GOT3 (cell line): ENCODE measurements around the gene CABLES2.
"Not testable (repeated sequence)": the region's sequence is repeated elsewhere in the genome, so short reads cannot be mapped to it uniquely, and the experiment has no call there.

Experiments used
- DNase-seq: peaks from one replicate; lab custom pipeline; 2025; ENCODE audit warnings: mixed read lengths; lab: John Stamatoyannopoulos, UW

Gene CABLES2

DNA sequence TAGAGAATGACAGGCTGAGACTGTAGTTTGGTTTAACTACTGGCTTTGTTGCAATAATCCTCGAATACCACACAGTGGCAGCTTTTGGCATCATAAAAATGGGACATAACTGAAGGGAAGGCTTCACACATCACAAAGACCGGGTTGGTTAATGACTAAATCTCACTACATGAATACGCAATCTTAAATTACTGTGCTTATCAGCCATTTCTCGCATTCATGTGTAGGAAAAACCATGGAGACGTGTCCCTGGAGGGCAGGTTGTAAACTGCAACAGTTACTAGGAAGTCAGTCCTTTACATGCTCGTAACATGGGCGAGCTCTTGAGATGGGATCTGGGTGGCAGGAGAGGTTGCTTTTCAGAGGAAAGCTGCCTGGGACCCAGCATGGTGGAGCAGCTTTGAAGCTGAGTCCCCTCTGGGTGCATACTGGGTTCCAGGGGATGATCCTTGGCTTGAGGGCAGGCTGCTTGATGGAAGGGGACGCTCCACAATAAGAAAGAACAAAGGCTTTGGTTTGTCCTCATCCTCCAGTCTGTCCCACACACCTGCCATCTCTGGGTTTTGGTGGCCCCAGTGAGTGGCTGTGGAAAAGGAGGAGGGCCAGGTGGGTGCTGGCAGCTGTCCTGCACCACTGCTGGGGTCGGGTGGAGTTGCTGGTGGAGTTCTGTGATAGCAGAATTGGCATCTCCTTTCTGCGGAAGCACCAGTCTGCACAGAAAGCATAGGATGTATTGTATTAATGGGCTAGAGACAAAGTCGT, 18.1 kb downstream of the CABLES2 start:
- DNase-seq = no peak

GRCh38 chr20:62387933-62388635, 19.0 kb downstream of the CABLES2 start:
- no peak for DNase-seq

- DNase-seq = no peak
Measured at GRCh38 chr20:62387219-62387913, 19.7 kb downstream of the CABLES2 start.

GRCh38 chr20:62386383-62387218, 20.5 kb downstream of the CABLES2 start, which contains the start of gene RPS21:
Gene RPS21, plus strand, starts transcription at chr20:62387103. Its CDS starts 236 bp downstream, at chr20:62387339.
- DNase-seq = peak; percentile 70

DNA sequence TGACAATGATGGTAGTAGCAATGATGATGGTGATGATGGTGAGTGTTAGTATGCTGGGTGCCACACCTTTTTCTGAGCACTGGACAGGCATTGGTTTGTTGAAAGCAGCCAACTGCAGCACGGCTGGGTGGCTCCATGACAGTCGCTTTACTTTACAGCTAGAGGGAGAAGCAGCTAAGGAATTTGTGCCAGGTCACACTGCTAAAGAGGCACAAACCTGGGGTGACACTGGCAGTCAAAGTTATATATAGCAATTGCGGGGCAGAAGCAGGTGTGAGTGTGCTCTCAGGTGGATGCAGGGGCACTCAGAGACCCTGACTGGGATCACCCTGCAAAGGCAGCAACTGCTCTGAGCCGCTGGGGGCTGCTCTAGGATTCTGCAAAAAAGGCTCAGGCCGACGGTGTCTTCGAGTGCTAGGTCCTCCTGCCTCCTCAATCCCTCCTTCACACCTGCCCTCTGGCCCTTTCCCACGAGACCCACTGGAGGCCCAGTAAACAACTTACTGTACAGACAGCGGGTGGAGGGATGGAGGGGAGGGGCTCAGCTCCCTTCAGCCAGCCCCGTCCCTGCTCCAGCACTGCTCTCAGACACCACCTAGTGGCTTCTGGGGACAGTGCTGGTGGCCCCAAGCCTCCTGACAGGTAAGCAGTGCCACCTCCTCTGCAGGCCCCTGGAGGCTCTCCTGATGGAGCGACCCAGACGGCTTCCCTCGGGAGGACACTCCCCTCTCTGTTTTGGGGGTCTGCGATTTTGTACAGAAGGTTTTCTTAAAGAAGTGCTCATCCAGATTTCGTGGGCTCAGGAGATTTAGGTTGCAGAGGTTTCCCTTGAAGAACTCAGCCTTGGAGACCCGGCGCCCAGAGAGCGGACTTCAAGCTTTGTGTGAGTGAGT, 24.5 kb downstream of the CABLES2 start:
- DNase-seq = no peak

DNA sequence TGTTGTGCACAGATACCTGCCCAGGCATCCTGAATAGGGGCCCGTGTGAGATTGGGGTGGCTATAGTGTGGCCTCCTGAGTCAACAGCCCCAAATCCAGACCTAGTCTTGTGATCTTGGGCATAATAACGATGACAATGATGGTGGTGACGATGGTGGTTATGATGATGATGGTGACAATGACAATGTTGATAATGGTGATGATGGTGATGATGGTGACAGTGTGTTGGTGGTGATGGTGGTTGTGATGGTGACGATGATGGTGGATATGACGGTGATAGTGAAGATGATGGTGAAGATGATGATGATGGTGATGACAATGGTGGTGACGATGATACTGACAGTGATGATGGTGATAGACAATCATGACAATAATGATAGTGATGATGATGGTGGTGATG, 25.2 kb downstream of the CABLES2 start:
- no peak for DNase-seq

DNA sequence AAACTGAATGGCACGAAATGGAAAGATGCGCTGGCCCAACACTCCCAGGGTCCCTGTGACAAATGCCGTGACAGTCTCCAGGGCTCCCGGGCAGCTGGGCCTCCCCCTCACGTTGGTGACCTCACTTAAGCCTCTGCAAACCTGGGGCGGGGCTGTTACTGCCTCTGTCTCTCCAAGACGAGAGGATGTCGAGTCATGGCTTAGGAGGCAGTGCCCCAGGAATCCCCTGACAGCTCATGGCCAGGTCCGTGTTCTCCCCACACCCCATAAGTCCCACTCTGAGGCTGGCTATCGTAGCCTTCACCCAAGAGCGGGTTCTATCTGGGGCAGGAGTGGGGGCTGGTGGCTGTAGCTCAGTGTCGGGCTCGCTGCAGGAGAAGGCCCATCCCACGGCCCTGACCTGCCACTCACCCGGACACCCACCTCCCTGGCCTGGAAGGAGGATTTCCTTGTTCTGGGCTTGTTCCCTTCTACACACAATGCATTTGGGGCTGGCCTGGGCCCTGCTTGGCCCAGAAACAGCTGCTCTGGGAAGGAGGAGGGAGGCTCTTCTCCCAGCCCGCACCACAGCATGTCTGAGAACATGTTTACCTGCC, 25.8 kb downstream of the CABLES2 start:
- DNase-seq = no peak

DNA sequence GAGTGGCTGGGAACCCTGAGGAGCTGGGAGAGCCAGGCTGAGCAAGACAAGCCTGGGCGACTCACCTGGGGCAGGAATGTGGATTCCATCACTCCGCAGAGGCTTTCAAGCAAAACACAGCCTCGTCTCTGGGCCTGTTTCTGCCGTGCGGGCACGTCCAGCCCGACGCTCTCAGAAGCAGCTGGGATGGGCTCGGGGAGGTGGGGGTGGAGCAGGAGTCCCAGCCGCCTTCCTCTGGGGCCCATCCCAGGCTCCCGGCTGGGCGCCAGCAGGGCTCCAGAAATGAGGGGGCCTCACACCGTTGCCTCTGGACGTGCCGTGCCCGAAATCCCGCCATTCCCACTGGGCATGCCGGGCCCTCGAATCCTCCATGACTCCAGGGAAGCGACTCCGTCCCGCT, 28.9 kb downstream of the CABLES2 start:
- DNase-seq = no peak

GRCh38 chr20:62377615-62378178, 29.4 kb downstream of the CABLES2 start:
- no peak for DNase-seq

GRCh38 chr20:62377064-62377461, 30.0 kb downstream of the CABLES2 start:
- no peak for DNase-seq

GRCh38 chr20:62376112-62377063, 30.7 kb downstream of the CABLES2 start:
- no peak for DNase-seq

DNA sequence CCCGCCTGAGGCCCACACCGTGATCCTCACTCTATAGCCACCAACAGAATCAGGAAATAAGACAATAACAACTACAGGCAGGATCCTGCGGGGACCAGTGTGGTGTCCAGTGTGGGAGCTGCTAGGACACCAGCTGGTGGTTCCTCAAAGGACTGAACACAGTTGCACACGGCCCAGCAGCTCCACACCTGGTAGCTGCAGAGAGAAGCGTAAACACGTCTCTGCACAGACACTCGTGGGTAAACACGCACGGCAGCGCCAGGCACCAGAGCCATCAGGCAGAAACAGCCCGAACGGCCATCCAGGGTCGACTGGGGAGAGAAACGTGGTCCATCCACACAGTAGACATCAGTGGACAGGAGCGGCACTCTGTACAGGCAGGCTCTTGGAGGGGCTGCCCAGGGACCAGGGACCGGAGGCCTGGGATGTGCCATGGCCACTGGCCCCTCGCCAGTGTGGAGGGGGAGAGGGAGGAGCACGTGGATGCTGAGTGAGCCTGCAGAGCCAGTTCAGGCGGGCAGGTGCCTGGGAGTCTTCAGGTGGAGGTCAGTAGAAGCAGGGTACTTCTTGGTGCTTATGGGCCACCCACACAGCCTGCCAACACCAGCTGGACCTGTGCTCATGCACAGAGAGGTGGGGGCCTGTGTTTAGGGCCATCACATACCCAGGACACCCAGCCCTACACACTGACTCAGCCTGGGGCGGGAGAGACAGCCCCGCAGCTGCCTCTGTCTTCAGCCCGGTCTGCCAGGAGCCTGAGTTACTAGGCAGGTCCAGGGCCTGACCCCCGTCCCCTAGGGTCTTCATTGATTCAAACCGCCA, 32.5 kb downstream of the CABLES2 start:
- DNase-seq = no peak

DNA sequence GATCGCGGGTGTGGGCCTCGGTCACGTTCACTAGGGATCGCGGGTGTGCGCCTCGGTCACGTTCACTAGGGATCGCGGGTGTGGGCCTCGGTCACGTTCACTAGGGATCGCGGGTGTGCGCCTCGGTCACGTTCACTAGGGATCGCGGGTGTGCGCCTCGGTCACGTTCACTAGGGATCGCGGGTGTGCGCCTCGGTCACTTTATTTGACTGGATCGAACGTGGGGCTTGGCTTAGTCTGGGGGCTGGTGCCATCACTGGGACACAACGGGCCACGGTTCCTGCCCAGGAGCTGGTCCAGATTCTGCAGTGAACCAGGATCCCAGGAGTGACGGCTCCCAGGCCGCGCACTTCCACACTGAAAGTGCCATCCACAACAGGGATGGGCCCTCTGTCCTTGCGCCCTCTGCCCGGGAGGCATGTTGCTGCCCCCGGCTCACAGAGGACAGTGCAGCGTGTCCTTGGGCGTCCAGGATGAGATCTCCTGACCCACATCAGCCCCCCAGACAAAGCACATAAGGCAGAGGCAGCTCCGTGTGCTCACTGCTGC, 33.4 kb downstream of the CABLES2 start:
- not testable (repeated sequence) for DNase-seq

DNA sequence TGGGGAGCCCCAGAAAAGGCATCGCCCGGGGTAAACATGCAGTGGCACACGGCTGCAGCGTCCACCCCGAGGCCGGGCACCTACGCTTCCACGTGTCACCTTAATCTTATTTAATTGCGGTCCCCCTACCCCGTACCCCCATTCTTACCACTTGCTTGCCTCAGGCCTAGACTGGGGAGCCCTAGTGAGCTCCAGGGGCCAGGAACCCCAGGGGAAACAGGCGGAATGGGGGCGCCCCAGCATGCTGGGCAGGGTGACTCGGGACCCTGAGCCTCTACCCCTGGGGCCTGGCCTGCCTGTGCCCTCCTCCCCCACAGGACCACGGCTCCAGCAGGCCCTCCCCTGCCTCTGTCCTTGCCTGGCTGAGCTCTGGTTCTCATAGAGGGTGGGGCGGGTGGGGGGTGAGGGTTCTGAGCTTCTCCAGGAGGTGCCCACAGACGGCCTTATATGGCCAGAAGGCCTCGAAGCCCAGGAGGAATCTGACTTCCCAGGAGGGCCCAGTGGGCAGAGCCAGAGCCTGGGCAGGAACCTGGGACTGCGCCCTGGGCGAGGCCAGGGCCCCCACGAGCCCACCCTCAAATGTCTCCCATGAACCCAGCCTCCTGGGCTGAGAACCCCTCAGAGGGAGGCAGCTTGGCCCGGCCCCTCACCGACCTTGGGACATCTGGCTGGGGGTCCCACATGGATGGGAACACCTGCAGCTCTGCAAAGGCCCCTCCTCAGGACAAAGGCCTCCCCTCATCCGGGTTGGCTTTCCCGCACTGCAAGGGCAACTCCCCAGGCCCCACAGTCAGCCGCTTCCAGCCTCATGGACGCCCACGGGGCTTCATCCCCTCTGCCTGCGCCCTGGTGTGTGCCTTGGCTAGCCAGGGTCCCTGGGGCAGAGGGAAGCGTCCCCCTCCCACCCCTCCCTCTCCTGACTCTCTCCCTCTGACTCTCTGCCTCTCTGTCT, 34.8 kb downstream of the CABLES2 start:
- DNase-seq = no peak

- no peak for DNase-seq
Measured at GRCh38 chr20:62371588-62372041, 35.5 kb downstream of the CABLES2 start.

DNA sequence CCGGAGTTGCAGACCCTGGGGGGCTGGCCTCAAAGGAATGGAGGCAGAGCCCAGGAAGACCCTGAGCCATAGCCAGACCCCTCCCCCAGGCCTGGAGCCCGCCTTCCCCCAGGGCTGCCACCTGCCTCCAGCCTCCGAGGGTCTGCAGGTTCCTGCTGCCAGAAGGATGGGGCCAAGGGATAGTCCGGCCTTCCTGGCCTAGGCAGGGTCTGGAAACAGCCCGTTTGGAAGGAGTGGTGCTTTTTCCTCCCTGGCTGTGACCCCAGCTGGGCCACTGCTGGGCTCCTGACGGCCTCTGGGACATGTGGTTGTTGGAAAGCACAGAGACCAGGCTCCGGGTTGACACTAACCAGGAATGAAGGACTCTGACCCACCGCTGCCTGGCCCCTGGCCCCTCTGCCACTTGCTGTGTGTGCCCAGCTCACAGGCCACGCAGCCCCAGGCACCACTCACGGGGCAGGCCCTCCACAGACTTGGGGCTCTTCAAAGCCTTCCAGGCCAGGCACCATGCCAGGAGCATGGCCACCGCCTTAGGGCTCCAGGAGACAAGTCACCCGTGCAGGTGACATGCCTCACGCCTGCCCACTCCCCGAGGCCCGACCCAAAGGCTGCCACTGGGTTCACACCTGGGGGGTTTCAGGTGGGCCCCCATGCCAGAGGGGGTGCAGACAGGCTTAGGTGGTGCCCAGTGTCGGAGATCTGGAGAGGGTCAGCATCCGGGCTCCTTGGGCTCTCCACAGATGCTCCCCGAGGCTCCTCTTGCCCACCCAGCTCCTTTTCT, 36.1 kb downstream of the CABLES2 start:
- DNase-seq = no peak
